ENCODE results near the gene CEP112. TPM values are rescaled to one million over a fixed set of nuclear protein-coding genes. Genes with fewer than 3 reads are reported as not detected.
"Not testable (repeated sequence)": the region's sequence is repeated elsewhere in the genome, so short reads cannot be mapped to it uniquely, and the experiment has no call there.

The CEP112 gene
- polyA plus RNA-seq, 1 donor = 16.9 TPM

DNA sequence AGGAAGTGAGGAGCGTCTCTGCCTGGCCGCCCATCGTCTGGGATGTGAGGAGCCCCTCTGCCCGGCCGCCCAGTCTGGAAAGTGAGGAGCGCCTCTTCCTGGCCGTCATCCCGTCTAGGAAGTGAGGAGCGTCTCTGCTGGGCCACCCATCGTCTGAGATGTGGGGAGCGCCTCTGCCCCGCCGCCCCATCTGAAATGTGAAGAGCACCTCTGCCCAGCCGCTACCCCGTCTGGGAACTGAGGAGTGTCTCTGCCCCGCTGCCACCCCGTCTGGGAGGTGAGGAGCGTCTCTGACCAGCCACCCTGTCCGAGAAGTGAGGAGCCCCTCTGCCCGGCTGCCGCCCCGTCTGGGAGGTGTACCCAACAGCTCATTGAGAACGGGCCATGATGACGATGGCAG is 354.7 kb downstream of the CEP112 start:
- DNase-seq (ENCODE audit: low read depth) = not testable (repeated sequence)

DNA sequence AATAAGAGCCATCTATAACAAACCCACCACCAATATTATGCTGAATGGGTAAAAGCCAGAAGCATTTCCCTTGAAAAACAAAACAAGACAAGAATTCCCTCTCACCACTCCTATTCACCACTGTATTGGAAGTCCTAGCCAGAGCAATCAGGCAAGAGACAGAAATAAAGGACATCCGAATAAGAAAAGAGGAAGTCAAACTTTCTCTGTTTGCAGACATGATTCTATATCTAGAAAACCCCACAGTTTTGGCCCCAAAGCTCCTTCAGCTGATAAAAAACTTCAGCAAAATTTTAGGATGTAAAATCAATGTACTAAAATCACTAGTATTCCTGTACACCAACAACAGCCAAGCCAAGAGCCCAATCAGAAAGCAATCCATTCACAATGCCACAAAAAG is 358.7 kb downstream of the CEP112 start:
- DNase-seq (ENCODE audit: low read depth) = no peak

DNA sequence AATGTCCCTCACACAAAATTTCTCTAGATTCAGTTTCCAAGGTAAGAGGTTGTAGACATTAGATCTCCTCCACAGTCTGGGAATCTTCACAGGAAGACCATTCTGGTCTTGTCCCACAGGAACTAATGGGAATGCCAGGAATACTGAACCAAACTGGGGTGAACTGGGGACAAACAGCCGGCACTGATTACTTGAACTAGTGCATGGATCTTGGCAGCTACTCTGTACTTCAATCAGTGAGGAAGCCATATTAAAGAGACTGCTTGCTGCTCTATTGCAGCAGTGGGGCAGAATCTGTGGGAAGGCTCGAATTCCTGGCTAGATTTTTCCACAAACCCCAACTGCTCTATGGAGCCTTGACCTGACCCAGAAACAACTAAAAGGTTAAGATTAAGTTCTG is 361.6 kb downstream of the CEP112 start:
- no peak for DNase-seq (ENCODE audit: low read depth)

DNA sequence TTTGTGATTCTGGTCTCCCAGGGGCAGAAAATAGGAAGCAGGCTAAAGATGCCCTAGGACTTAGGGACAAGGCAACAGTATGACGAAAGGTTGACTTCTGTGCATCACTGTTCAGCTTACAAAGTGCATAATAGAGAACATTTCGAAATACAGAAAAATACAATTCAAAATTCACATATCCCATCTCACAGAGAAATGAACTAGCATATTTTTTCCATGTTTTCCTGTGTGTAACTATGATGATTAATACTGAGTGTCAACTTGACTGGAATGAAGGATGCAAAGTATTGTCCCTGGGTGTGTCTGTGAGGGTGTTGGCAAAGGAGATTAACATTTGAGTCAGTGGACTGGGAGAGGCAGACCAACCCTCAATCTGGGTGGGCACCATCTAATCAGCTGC is 365.4 kb downstream of the CEP112 start:
- not testable (repeated sequence) for DNase-seq (ENCODE audit: low read depth)

DNA sequence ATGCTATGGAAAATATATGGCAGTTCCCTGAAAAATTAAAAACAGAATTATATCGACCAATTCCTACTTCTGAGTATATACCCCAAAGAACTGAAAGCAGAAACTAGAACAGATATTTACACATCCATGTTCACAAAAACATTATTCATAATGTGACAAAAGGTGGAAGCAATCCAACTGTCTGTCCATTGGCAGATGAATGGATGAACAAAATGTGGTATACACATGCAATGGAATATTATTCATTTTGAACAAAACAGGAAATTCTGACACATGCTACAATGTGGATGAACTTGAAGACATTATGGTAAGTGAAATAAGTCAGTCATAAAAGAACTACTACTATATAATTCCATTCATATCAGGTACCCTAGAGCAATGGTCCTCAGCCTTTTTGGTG is 367.0 kb downstream of the CEP112 start:
- DNase-seq (ENCODE audit: low read depth) = no peak

DNA sequence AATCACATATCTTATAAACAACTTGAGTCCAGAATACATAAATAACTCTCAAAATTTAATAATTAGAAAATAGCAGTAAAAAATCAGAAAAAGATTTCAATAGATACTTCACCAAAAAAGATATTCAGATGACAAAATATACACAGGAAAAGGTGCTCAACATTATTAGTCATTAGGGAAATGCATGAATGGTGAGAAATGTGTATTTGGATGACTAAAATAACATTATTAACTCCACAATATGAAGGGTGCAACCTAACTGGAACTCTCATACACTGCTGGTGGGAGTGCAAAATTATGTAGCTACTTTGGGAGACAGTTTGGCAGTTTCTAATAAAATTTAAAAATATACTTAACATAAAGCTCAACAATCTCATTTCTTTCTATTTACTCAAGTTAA is 368.2 kb downstream of the CEP112 start:
- DNase-seq (ENCODE audit: low read depth) = no peak

DNA sequence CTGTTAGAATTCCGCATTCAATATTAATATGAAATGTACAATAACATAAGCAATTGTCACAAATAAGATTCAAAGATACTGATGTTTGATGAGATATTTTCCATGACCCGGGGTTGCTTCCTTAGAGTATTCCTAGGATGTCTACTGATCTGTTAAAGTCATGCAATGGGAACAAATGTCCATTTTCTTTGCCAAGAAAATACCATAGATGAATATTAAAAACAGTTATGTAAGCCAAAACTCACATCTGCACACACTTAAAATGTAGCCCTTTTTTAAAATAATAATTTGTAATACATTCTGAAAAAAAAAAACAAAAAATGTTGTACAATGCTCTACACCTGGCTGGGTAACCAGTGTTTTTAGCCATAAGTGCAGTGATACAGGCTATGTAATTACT is 371.1 kb downstream of the CEP112 start:
- peak; percentile 74 for DNase-seq (ENCODE audit: low read depth)

DNA sequence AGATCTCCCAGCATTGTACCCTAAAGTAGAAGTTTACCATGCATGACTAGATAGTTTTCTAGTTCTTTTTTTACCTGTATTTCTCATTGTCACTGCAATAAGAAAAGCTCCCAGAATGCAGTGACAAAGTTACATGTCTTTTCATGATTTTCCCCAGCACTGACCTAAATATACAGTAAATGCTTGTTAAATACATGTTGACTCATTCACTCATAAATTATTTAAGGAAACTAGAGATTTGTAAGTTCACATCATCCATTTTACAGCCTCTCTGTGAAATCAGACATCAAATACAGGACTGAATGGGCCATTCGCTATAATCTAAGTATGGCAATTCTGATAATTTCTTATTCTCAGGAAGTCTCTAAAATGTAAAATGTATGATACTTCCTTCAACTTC is 371.6 kb downstream of the CEP112 start:
- DNase-seq (ENCODE audit: low read depth) = no peak

DNA sequence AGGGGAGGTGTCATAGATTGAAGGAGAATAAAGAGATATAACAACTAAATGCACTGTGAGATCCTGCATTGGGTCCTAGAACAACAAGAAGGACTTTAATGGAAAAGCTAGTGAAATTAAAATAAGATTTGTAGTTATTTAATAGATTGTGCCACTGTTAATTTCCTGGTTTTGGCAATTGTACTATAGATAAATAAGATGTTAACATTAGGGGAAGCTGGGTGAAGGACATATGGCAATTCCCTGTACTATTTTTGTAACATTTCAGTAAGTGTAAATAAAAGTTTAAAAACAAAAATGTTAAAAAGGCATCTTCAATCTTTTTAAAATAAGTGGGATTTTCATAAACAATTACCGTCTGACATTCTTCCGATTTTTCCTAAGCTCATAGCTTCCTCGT is 372.1 kb downstream of the CEP112 start:
- no peak for DNase-seq (ENCODE audit: low read depth)

DNA sequence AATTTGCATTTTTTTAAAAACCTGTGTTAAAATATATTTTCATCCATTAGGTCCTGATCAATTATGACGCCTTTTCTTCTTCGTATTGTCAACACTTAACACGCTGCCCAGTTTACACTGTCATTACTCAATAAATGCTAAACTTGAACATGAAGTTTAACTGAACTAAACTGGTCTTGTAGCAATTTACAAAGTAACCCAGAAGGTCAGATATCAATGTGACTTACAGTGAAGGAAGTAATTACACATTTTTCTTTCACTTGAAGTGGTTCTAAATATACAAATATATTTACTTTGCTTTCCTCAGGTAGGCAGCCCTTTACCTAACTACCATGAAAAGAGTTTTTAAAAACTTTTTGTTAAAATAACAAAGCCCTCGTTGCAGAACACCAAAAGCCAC is 374.0 kb downstream of the CEP112 start:
- DNase-seq (ENCODE audit: low read depth) = no peak

DNA sequence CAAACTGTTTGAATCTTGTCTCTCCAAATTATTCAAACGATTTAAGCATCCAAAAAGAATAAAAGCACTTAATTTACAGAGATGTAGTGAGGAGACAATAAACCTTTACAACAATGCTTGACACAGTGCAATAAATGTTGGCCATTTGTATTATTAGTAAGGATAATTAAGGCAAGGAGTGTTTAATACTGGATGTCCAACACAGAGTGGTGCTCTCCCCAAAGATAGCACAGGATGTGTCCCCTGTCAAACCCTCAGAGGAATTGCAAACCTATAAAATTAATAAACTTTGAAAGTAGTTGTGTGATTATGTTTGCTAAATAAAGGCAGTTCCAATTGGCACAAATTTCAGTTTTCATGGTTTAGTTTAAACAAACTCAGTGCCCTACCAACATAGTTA is 377.5 kb downstream of the CEP112 start:
- DNase-seq (ENCODE audit: low read depth) = no peak

DNA sequence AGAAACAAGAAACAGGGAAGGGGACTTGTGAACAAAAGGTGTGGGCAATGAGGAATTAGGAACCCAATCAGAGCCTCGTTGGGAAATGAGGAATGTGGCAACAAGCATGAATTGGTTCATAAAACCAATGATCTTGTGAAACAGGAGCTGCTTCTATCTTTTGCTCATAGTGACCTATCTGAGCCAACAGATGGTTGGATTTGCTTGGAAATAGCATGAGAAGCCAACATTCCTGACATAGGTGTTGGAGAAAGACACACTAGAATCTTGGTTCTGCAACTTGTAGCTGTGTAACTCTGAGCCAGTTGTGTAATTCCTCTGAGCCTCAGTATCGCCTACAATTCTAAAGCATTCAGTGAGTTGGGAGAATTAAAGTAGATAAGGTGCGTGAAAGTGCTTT is 378.6 kb downstream of the CEP112 start:
- no peak for DNase-seq (ENCODE audit: low read depth)

DNA sequence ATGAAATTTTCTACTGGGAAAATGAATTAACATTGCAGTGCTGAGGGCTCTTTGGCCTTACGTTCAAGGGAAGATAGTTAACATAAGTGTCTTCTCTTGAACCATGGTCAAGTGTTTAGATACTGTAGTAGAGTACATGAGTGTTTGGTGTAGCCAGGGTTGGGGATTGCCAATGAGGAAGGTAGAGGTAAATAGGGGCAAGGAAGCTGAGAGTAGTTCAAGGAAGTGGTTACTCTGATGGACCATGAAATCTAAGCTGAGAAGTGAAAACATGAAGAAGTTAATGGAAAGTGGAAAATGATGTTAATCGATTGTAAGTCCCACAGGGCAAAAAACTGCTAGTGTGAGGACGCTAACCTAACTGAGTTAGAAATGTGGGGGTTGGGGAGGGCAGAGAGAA is 380.9 kb downstream of the CEP112 start:
- no peak for DNase-seq (ENCODE audit: low read depth)

DNA sequence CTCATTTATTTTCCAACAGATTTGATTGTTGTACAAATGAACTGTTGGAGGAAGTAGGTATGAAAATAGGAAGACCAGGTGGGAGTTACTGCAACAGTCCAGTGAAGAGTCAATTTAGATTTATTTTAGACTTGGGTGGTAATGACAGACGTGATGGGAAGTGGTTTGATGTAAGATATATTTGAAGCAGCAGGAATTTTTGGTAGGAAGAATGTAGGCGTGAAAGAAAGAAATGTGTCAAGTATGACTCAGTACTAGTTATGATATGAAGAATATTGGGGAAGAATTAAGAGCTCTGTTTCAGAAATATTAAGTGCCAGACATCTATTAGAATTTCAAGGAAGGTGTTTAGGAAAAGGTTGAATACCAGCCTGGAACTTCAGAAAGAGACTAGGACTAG is 382.6 kb downstream of the CEP112 start:
- no peak for DNase-seq (ENCODE audit: low read depth)

DNA sequence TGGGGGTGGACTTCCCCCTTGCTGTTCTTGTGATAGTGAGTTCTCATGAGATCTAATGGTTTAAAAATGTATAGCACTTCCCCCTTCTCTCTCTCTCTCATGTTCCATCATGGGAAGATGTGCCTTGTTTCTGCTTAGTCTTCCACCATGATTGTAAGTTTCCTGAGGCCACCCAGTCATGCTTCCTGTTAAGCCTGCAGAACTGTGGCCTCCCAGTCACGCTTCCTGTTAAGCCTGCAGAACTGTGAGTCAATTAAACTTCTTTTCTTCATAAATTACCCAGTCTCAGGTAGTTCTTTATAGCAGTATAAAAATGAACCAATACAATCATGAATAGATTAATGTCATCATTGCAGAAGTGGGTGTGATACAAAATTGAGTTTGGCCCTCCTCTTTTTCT is 383.4 kb downstream of the CEP112 start:
- DNase-seq (ENCODE audit: low read depth) = not testable (repeated sequence)

DNA sequence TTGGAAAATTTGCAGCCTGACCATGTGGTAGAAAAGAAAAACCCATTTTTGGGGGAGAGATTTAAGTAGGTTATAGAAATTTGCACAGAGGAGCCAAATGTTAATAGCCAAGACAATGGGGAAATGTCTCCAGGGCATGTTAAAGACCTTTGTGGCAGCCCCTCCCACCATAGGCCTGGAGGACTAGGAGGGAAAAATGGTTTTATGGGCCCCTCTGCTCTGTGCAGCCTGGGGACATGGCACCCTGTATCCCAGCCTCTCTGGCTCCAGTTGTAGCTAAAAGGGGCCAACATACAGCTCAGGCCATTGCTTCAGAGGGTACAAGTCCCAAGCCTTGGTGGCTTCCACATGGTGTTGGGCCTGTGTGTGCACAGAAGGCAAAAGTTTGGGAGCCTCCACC is 384.6 kb downstream of the CEP112 start:
- no peak for DNase-seq (ENCODE audit: low read depth)

DNA sequence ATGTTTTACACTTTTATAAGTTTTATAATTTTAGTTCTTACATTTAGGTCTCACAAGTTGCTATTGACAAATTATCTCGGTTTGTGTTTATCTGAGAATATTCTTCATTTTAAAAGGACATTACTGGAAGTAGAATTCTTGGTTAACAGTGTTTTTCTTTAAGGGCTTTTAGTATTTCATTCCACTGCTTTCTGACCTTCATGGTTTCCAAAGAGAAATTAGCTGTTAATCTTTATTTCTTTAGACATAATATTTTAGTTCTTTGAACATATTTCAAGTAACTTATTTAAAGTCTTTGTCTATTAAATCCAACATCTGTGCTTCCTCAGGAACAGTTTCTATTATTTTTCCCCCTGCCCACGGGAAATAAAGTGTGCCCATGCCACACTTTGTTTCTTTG is 390.4 kb downstream of the CEP112 start:
- DNase-seq (ENCODE audit: low read depth) = no peak

DNA sequence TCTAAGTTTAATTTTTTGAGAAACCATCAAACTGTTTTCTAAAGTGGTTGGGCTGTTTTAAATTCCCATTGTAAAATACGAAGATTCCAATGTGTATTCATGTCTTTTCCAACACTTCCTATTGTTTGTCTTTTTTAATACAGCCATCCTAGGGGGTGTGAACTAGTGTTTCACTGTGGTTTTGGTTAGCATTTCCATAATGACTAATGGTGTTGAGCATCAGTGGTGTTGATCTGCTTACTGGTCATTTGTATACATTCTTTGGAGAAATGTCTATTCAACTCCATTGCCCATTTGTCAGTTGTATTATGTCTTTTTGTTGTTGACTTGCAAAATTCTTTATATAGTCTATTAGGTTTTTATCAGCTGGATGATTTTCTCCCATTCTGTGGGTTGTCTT is 391.3 kb downstream of the CEP112 start:
- DNase-seq (ENCODE audit: low read depth) = no peak

DNA sequence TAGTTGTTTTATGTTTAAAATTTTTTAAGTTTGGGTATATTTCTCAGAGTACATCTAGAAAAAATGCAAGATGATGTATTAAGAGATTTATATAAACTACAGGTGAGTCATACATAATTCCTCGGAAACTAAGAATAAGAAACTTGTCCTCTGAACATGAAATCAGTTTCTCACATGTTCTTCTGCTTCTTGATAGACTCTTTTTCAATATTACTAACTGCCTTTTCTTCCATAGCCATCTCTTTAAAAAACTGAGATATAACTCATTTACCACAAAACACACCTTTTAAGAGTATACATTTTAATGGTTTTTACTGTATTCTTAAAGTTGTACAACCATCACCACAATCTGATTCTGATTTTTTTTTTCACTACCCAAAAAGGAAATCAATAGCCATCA is 392.1 kb downstream of the CEP112 start:
- no peak for DNase-seq (ENCODE audit: low read depth)

DNA sequence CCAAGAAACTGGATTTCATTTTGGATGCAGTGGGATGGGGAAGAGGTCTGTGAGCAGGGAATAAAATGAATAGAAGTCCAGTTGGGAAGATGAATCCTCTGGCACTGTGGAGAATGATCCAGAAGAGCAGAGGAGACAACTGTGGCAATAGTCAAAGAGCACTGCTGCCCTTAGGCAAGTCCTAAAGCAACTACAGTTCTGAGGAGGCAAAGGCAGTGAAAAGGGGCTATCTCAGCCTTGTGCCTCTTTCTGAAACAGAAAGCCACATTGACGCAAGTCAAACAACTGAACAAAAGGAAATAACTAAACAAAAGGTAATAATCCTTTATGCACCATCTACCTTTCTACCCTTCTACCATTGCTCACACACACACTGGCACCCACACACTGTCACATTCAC is 392.5 kb downstream of the CEP112 start:
- DNase-seq (ENCODE audit: low read depth) = no peak

DNA sequence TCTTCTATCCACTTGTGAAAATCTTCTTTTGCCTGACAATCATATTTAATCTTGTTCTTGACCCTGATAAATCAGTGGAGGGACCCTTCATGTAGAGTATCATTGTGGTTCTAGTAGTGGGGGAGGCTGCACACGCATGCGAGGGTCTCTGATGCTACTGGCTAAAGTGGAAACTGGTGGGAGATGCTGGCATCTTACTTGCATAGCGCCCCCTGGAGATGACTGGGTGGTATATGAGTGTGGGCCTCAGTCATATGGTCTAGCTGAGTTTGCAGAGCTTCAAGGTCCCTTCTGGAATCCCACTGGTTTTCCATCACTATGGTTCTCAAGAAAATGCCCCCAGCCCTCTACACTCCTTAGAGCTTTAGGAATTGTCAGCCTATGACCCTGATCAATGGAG is 394.1 kb downstream of the CEP112 start:
- DNase-seq (ENCODE audit: low read depth) = no peak

DNA sequence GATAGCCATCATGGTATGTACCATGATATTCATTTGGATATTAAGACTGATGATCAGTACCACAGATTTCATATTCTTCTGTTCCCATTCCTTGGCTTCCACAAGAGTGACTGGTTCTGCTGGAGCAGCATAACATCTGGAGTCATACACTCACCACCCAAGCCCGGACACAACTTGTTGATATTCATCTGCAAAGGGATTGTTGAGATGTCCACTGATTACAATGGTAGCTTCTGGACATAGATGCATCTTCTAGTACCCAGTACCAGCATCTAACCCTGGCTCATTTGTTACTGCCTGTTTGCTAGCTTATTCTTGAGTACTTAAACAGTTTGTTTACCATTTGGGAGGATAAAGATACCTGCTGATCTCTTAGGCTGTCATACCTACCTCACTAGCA is 394.8 kb downstream of the CEP112 start:
- DNase-seq (ENCODE audit: low read depth) = no peak

DNA sequence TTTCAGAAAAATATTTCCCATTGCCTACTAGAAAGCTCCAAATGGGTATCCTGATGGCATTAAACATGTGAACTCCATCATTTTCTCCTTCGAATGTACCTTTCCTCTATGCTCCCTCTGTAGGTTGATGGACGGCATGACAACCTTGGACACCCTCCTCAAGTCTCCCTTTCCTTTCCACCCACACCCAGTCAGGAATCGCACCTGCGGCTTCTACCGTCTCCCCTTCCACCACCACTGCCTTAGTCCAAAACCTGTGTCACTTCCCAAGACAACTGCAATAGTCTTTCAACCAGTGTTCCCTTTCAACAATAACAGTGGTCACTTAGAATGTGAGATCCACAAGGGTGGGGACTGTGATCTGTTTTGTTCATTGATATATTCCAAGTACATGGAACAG is 397.4 kb downstream of the CEP112 start:
- DNase-seq (ENCODE audit: low read depth) = no peak

DNA sequence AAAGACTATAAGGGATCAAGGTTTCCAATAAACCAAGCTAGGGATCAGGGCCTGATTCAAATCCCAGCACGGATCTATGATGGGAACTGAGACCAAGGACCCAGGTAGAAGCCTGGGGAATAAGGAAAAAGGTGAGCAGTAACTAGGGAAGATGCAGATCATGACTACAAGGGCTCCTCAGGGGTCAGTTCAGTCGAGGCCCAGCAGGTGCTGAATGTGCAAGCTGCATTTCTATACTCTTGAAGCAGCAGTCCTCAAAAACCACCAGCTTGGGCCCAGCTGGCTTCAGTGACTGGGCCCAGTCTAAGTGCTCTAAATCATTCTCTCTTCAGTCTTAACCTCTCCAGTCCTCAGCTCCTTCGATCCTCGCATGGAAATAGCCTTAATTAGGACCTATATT is 401.7 kb downstream of the CEP112 start:
- no peak for DNase-seq (ENCODE audit: low read depth)

DNA sequence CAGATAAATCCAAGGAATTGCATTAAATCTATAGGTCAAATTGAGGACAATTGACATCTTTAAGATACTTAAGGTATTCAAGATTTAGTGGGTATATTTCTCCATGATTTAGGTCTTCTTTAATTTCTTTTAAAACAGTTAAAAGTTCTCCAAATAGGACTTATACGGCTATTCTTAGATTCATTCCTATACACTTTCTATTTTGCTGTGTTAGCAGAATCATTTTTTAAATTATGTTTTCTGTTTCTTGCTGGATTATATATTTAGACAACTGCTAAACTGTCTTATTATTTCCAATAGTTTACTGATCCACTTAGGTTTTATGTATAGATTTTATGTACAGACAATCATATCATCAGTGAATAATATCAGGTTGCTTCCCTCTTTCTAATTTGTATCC is 404.4 kb downstream of the CEP112 start:
- no peak for DNase-seq (ENCODE audit: low read depth)

All from forelimb muscle (tissue), 1 donor.